Activated naive CD8-positive, alpha-beta T cell treated with anti-CD3 and anti-CD28 coated beads, Interleukin-2, amount 50 U/mL, for 16 hours (primary cell): ENCODE results near the gene POR.
"Not testable (repeated sequence)": the region's sequence is repeated elsewhere in the genome, so short reads cannot be mapped to it uniquely, and the experiment has no call there.

Experiments
- DNase-seq: peaks from one replicate; pipeline ENCODE4 v3.0.0-alpha.2; 2020; ENCODE audit warnings: low read depth, low spot score

POR gene

DNA sequence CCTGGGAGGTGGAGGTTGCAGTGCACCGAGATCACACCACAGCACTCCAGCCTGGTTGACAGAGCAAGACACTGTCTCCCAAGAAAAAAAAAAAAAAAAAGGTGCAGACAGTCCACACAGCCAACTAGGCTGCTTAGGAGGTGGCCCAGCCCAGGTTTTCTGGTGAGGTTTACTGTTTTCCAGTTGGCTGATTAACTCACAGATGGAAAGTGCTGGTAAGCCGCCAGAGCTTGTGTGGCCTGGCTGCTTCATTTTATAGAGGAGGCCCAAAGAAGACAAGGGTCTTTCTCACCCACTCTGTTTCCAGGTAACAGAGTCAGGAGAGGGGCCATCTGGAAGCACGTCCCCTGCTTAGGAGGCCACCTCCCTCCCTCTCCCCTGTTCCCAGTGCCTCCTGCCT is 29.9 kb upstream of the POR start:
- no peak for DNase-seq

DNA sequence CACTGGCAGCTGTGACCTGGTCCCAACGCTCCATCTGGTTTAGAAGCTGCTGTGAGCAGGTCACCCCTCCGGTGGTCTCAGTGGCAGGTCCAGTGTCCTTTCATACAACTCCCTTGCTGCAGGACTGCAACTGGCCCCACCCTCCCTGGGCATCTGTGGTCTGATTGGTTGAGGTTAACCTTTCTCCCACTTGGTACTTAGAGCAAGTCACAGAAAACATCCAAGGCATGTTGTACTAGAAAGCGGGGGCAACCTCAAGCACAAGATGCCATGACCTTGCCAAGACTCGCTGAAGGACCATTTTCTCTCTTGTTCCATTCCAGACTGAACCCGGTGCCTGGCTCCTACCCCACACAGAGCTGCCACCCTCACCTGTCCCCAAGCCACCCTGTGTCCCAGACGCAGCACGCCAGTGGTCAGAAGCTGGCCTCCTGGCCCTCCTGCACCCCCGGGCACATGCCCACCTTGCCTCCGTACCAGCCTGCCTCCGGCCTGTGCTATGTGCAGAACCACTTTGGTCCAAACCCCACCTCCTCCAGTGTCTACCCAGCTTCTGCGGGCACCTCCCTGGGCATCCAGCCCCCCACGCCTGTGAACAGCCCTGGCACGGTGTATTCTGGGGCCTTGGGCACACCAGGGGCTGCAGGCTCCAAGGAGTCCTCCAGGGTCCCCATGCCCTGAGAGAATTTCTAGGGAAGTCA is 27.1 kb upstream of the POR start:
- no peak for DNase-seq

DNA sequence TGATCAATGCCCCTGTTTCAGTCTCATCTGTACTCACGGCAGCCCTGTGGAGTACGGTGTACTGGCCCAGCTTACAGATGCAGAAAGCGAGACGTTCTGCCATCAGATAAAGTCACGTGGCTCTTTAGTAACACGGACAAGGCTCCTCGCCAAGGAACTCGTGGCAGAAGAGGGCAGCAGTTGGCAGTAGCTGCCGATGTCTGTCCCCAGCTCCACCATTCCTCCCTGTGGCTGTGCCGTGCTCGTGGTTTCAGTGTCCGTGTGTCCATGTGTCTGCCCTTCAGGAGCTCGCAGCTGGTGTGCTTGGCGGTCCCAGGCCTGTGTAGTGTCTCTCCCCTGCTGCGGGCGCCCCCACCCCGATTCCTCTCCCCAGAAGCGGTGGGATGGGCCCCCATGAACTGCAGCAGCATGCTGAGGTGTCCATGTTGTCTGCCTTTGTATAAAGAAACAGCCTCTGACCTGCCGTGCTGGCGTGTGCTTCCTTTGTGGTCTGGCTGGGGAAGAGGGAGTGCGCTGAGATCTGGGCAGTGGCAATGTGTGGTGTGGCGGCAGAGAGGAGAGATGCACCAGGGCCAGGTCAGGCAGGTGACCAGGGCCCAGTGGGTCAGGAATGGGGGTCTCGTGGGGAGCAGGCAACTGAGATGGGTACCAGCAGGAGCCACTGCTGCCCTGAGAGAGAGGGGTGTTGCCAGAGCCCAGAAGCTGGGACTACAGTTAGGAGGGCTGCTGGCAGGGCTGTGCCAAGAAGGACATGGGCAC is 26.3 kb upstream of the POR start:
- no peak for DNase-seq

DNA sequence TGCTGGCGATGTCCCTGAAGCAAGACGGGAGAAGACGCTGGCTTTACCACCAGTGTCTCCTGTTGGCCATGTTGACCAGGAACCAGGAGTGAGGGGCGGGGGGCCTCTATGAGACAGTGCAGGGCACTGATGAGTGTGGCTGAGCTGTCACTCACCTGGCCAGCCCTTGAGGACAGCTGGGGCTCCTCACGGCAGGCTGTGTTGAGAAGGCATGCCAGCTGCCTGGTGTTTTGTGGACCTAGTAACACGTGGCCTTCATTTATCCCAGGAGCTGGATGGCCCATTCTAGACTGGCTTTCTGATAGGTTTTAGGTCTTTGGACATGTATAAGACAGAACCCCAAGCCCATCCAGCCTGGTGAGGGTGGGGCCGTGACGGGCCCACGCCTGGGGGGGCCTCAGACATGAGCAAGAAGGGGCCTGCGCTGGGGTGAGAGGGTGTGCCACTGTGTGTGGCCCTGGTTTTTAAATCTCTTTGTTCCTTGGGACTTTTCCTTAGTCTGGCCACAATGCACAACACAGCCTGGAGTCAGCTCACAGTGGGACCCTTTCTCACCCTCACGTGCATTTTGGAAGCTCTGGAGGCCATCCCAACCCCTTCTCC is 25.6 kb upstream of the POR start:
- DNase-seq = no peak

DNA sequence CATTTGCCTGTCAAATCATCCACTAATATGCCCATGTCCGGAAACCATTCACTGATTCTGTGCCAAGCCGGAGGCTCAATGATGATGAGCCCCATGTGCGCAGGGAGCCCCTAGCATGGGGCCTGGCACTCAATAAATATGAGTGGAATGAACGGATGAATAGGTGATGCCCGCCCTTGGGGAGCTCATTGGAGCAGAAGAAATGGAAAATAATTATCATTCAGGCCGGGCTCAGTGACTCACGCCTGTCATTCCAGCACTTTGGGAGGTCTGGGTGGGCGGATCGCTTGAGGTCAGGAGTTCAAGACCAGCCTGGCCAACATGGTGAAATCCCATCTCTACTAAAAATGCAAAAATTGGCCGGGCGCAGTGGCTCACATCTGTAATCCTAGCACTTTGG is 25.1 kb upstream of the POR start:
- no peak for DNase-seq

DNA sequence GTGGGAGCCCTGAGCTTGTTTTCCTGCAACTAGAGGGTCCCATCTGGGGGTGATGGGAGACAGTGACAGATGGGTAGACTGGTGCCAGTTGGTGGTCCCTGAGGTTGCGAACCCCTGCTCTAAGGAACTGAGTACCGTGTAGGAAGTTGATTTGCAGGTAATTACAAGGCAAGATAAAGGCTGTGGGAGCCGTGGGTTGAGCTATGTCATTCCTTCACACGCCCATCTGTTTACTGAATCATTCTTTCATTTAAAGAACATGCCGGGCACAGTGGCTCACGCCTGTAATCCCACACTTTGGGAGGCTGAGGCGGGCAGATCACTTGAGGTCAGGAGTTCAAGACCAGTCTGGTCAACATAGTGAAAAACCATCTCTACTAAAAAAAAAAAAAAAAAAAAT is 23.7 kb upstream of the POR start:
- not testable (repeated sequence) for DNase-seq

DNA sequence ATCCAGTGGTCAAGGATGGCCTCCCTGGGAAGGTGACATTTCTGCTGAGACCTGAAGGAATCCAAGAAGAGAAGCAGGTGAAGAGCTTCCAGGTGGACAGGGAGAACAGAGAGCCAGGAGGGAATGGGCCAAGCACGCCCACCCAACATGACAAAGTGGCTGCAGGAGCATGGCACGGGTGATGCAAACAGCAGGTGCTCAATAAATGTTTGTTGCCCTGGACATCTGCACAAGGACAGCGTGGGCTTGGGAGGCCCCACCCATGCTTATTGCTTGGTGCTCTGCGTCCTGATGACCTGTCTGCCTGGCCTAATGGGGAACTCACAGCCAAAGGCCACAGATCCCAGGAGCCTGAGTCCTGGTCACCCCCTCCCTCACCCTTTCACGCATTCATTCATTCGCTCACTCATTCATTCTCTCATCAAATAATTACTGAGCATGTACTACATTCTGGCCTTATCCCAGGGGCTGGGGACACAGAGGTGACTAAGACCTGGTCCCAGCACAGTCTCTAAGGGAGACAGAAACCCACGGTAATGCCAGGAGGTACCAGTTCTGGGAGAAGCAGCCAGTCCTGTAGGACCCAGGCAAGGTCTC is 23.0 kb upstream of the POR start:
- no peak for DNase-seq

DNA sequence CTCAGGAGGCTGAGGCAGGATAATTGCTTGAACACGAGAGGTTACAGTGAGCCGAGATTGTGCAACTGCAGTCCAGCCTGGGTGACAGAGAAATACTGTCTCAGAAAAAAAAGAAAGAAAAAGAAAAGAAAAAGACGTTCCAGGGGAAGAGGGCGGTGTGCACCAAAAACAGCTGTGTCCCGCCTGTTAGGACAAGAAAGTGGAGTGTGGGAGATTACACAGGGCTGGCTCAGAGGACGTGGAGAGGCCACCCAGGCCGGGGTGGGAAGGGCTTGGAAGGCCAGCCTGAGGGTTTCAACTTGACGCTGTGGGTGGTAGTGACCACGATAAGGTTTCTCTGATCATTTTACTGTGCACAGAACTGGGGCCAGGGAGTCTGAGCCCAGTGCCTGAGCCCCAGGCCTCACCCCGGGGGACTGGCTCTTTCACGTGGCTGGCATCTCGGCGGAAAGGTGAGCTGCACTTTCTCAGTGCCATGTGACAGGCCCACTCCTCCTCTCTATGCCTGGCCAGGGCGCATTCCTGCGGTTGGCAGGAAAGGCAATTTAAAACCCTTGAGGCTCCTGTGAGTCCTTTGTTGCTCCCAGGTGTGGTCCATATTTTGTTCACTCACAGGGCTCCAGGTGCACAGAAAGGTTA is 22.2 kb upstream of the POR start:
- DNase-seq = no peak

DNA sequence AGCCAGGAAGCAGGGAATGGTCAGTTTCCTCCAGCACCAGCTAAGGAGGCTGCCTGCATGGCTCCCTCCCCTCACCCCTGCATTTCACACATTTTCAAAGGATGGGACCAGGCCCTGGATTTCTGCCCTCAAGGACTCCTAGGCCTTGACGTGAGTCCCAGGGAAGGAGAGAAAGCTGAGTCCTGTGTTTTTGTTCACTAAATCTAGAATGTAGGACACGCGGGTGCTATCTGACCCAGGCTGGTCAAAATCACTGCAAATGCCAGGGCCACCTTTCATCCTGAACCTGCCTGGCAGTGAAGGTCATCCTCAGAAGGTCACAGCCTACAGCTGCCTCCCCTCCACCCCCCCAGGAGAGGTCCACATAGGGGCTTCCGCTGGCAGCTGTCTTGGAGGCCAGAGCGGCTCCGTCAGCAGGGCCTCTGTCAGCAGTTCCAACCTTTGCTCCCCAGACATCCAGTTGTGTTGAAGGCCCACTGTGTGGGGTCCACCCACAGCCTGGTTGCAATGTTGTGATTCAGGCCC is 18.1 kb upstream of the POR start:
- DNase-seq = no peak

DNA sequence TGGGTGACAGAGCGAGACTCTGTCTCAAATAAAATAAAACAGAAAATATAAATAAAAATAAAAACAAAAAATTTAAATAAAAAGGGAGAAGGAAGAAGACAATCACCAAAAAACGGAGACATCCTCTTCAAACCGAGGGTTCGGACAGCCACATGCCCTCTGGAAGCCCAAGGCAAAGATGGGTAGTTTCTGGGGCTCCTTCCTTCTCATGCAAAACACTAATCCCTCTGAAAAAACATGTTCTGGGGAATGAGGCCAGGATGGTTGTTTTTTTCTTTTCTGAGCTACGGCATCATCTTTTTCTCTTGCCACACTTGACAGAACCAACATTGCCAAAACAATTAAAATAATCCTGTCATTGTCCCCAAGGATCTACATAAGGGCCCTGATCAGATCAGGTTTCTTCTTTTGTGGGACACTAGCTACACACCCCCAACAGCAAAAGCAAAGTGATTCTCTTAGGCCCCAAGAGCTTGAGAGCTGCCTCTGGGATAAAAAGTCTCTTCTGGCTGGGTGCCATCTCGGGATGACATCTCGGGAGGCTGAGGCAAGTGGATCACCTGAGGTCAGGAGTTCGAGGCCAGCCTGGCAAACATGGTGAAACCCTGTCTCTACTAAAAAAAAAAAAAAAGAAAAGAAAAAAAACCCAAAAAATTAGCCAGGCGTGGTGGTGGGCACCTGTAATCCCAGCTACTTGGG is 14.2 kb upstream of the POR start:
- no peak for DNase-seq

DNA sequence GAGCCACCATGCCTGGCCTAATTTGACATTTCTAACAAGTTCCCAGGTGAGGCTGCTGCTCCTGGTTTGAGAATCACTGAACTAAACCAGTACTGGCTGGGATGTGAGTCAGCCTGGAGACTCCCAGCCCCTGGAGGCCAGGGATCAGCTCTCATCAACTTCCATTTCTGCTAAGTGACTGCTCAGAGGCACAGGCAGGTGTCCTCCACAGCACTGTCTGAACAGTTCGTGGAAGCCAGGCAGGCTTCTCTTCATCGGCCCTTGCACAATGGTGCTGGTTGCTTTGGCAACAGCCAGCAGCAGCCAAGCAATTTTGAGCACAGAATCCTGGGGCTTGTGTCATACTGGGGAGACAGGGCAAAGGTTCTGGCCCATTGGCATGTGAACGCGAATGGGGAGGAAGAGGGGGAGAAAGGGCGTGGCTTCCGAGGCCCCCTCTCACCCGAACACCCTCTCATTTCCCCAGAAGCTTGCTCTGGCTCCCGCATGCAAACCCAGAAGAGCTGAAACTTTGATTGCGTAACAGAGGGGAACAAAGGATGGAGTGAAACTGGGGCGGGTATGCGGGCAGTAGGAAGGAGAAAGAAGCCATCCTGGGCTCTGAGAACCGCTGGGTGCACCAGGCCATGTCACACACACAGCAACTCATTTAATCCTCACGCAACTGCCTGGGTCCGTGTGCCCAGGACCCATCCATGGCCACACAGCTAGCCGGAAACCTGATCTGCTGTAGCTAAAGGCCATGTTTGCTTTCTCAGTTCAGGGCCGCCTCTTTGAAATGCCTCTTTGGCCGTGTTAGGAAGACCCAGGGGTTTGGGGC is 9.0 kb upstream of the POR start:
- no peak for DNase-seq

DNA sequence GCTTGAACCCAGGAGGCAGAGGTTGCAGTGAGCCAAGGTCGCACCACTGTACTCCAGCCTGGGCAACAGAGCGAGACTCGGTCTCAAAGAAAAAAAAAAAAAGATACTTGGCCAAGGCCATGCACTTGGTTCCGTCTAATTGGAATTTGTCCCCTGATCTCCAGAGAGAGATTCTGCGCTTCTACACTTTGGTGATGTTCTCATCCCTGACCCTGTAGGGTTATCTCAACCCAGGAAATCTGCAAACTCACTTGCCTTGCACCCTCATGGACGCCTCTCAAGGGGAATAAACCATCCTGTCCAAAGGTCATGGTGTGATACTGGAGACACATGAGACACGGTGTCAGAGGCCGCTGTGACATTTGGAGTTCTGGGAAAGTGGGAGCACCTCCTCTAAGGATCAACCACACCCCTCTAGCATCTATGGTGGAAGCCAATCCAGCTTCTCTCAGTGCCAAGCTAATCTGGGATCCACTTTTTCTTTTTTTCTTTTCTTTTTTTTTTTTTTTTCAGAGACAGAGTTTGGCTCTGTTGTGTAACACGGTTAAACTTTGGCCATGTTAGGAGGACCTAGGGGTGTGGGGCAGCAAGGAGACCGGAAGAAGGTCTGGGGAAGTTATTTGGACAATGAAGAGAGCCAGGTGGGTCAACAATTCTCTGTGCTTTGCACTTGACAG is 7.8 kb upstream of the POR start:
- DNase-seq = no peak

DNA sequence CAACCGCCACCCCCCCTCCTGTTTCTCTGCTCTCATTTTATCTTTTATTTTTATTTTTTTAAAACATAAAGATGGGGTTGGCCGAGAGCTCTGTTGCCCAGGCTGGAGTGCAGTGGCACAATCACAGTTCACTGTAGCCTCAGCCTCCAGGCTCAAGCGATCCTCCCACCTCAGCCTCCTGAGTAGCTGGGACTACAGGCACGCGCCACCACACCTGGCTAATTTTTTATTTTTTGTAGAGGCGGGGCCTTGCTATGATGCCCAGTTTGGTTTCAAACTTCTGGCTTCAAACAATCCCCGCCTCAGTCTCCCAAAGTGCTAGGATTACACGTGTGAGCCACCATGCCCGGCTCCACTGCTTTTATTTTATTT is 7.3 kb upstream of the POR start:
- DNase-seq = not testable (repeated sequence)

DNA sequence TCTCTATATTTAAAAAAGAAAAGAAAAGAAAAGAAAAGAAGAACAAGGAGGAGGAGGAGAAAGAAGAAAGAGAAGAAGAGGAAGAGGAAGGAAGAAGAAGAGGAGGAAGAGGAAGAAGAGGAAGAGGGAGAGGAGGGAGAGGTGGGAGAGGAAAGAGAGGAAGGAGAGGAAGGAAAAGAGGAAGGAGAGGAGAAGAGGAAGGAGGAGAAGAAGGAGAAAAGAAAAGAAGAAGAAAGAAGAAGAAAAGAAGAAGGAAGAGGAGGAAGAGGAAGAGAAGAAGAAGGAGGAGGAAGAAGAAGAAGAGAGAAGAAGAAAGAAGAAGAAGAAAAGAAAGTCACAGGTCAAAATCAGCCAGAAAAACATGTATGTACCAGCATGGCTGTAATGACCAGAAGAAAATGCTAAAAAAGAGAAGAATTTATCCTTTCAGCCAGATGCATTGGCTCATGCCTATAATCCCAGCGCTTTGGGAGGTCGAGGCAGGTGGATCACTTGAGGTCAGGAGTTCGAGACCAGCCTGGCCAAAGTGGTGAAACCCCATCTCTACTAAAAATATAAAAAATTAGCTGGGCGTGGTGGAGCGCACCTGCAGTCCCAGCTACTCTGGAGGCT is 5.3 kb upstream of the POR start:
- DNase-seq = no peak

DNA sequence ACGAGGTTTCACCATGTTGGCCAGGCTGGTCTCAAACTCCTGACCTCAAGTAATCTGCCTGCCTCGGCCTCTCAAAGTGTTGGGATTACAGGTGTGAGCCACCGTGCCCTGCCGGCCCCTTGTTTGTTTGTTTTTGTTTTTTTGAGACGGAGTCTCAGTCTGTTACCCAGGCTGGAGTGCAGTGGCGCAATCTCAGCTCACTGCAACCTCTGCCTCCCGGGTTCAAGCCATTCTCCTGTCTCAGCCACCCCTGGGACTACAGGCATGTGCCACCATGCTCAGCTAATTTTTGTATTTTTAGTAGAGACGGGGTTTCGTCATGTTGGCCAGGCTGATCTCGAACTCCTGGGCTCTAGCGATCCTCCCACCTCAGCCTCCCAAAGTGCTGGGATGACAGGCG is 3.8 kb upstream of the POR start:
- not testable (repeated sequence) for DNase-seq

DNA sequence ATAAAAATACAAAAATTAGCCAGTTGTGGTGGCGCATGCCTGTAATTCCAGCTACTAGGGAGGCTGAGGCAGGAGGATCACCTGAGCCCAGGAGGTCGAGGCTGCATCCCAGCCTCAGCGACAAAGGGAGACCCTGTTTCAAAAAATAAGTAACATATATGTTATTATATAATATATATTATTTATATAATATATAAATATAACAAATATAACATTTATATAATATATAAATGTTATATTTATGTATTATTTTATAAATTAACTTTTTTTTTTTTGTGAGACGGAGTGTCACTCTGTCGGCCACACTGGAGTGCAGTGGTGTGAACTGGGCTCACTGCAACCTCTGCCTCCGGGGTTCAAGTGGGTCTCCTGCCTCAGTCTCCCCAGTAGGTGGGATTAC is 1.5 kb upstream of the POR start:
- no peak for DNase-seq

DNA sequence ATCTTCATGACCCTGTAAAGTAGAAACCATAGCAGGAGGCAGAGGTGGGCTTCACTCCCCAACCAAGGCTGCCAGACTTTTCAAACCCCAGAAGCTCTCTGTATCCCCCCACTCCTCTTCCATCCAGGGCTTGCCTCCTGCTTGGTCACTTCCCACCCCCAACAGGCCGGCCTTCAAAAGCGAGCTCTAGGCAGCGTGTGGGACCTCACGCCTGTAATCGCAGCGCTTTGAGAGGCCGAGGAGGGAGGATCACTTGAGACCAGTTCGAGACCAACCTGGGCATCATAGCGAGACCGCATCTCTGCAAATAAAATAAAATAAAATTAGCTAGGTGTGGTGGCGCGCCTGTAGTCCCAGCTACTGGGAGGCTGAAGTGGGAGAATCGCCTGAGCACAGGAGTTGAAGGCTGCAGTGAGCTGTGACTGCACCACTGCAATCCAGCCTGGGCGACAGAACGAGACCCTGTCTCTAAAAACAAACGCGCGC is 743 bp upstream of the POR start:
- DNase-seq = no peak

DNA sequence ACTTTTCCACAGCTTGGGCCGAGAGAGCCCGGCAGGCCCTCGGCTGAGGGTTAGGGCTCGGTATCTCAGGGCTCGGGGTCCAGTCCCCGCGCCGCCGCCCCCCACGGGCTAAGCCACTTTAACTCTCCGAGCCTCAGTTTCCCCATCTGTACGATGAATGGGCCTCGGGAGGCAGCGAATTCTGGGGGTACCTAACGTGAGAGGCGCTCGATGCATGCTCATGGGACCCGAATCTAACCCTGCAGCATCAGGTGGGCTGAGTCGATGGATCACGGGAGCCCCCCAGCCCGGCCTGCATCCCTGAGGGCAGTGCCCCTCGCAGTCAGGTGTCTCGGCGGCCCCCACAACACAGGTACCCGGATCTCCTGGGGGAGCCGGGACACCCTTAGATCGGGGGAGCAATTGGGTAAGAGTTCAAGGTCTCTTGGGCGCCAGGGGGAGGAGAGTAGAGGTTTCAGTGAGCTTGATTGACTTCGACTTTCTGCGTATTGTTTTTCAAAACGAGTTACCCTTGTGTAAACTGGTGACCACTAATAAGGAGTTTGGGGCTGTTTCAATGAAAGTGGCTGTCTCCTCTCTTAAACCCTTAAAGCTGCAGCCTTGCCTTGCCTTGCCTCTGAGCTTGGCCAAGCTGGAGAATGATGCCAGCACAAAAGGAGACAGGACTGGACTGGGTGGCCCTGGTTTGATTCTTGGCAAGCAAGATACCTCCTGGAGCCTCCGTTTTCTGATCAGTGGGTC is 631 bp downstream of the POR start:
- no peak for DNase-seq

DNA sequence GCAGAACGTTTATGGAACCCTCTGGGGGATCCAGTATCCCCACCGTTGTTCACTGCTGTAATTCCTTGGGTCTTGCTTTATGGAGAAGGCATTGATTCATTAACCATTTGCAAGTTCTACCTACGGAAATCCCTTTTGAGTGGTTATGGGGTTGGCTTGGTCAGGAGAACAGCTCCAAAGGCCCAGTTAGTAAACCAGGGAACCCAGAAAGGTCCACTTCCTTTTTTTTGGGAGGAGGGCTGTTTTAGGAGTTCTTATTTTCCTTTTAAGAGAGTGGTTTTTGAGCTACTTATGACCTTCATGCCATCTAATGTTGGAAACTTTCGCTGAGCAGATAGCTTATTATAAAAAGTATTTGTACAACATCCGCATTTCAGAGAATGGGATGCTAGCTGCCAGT is 1.3 kb downstream of the POR start:
- no peak for DNase-seq
